ENCODE data around the gene PP2D1. TPM values are rescaled to one million over a fixed set of nuclear protein-coding genes. Genes with fewer than 3 reads are reported as not detected.

The PP2D1 gene
- total RNA-seq, 1 experiment from 2014 or later, result not detected

- TF ChIP-seq FOSL1 (IDR thresholded peaks at IDR 0.05; ENCODE audit: low read depth), result no peak
Observed at GRCh38 chr3:20060974-20061685, 49.1 kb upstream of the PP2D1 start (continued).

GRCh38 chr3:20059929-20060328 is 47.9 kb upstream of the PP2D1 start:
- DNase-seq (ENCODE audit: low read depth, low spot score) (no peak), ATAC-seq (no peak)
- BruUV-seq (replicated peaks), result no TSS peak
- intact Hi-C loops (cut with micrococcal nuclease), result no loop called here
- no peaks in the 10 kb centered on the region for H3K36me3 ChIP-seq (ENCODE audit: control insufficient read depth in 1 of 2, insufficient read depth in 2 of 2, low read length in 2 of 2)
- no peaks in the 10 kb centered on the region for H3K79me2 ChIP-seq (ENCODE audit: insufficient read depth, low read length)
- H3K9me3 ChIP-seq (ENCODE audit: control insufficient read depth in 1 of 2, insufficient read depth in 1 of 2, low read depth in 1 of 2, low read length in 2 of 2), result no peaks in the 10 kb centered on the region
- no peaks in the 10 kb centered on the region for H3K9me2 ChIP-seq (ENCODE audit: insufficient read depth)
- no peak overlapping the region for H3K4me3 ChIP-seq (replicated peaks in 1 of 2; ENCODE audit: low read depth in 1 of 2, low read length in 2 of 2)
- TF ChIP-seq REST (IDR thresholded peaks at IDR 0.05; ENCODE audit: low read depth), result no peak
- no peak for TF ChIP-seq ELF1 (IDR thresholded peaks at IDR 0.05; ENCODE audit: borderline replicate concordance, low read depth)
- no peak for TF ChIP-seq CEBPB (IDR thresholded peaks at IDR 0.05; ENCODE audit: low read depth)
- TF ChIP-seq YY1 (IDR thresholded peaks at IDR 0.05; ENCODE audit: extremely low read depth, insufficient replicate concordance, low read depth, low read length), result no peak
- no peak for TF ChIP-seq POLR2AphosphoS5 (IDR thresholded peaks at IDR 0.05; ENCODE audit: low read depth, low read length)
- no peak for TF ChIP-seq CTCF (IDR thresholded peaks at IDR 0.05 in 2 of 3, conservative IDR thresholded peaks at IDR 0.05 in 1 of 3; ENCODE audit: borderline replicate concordance in 1 of 3, insufficient read depth in 1 of 3, low read depth in 2 of 3, low read length in 2 of 3)
- TF ChIP-seq ATF3 (IDR thresholded peaks at IDR 0.05), result no peak
- H3K4me1 ChIP-seq (ENCODE audit: control insufficient read depth in 1 of 2, insufficient read depth in 2 of 2, low read length in 2 of 2), result peaks cover 6 to 10% of the 10 kb centered on the region in 2 experiments
- ChIA-PET CTCF (no interaction called here), POLR2A (no interaction called here), RAD21 (ENCODE audit: low non-redundant PET in 1 of 2, low total read pairs in 2 of 2, uncharacterized antibody in 2 of 2, unreplicated experiment in 2 of 2) (no interaction called here)
- no peaks in the 10 kb centered on the region for H4K20me1 ChIP-seq (ENCODE audit: insufficient read depth)
- H2AFZ ChIP-seq (ENCODE audit: low read depth, low read length, poor library complexity, severe bottlenecking), result no peak overlapping the region
- no peak overlapping the region for H3K9ac ChIP-seq (ENCODE audit: low read length)
- H3K27me3 ChIP-seq (ENCODE audit: insufficient read depth, low read length), result no peaks in the 10 kb centered on the region
- H3K4me2 ChIP-seq (ENCODE audit: low read length), result no peak overlapping the region
- H3K27ac ChIP-seq (ENCODE audit: low read depth, low read length), result no peak overlapping the region
